Endothelial cell of umbilical vein (primary cell): ENCODE measurements around the gene CNN2. TPM values are rescaled to one million over a fixed set of nuclear protein-coding genes. Genes with fewer than 3 reads are reported as not detected.

ENCODE experiments used
- BruUV-seq: library from RNA; stranded (reverse); fragments of 400-500 nt; replicated peaks from 2 replicates; lab custom pipeline; 2021; lab: Mats Ljungman, UMichigan
- CTCF ChIA-PET: fragments of 300-600, 350-600 bp; sonication (Branson Sonifier 250); formaldehyde crosslinking; loops from one replicate; lab custom pipeline; 2021; ENCODE audit warnings: antibody characterized with exemption, inconsistent platforms; lab: Charles Lee
- POLR2A ChIA-PET: fragments of 300-600, 350-600 bp; sonication (Branson Sonifier 250); formaldehyde crosslinking; loops from one replicate; lab custom pipeline; 2021; ENCODE audit warnings: antibody characterized with exemption, inconsistent platforms; lab: Charles Lee
- DNase-seq: peaks from one replicate; pipeline ENCODE4 v3.0.0-alpha.2; 2011; ENCODE audit warnings: low read depth, low spot score
- FAIRE-seq: peaks from 2 replicates; lab custom pipeline; 2011; peaks lifted over from hg19 to GRCh38; lab: Jason Lieb, UNC
- H2AFZ ChIP-seq: 2 replicates; pipeline ENCODE4 v1.6.0; 2012; ENCODE audit warnings: low read depth, low read length, control low read depth, inconsistent platforms
- H3K27ac ChIP-seq: 2 replicates; pipeline ENCODE4 v1.5.1; 2011; ENCODE audit warnings: low read depth, mild to moderate bottlenecking, control low read depth, low read length, moderate library complexity; ENCODE audit not compliant: insufficient read depth
- H3K27me3 ChIP-seq, 2 experiments: 2 replicates each; pipeline versions ENCODE4 v1.6.0 to v1.6.1; 2011; ENCODE audit warnings: low read length in 2 of 2, mixed read lengths in 1 of 2; ENCODE audit not compliant: control insufficient read depth in 2 of 2, insufficient read depth in 2 of 2
- H3K36me3 ChIP-seq, 2 experiments: 2 replicates in 1 of 2; 3 replicates in 1 of 2; pipeline ENCODE4 v1.5.1; 2011; ENCODE audit warnings: low read length in 2 of 2, mild to moderate bottlenecking in 1 of 2, moderate library complexity in 1 of 2; ENCODE audit not compliant: control insufficient read depth in 2 of 2, insufficient read depth in 2 of 2; ENCODE audit errors: extremely low read depth in 1 of 2
- H3K4me1 ChIP-seq: 3 replicates; pipeline ENCODE4 v1.5.1; 2011; ENCODE audit warnings: mild to moderate bottlenecking, low read length; ENCODE audit not compliant: control insufficient read depth, insufficient read depth; ENCODE audit errors: extremely low read depth
- H3K4me2 ChIP-seq: 2 replicates; pipeline ENCODE4 v1.6.1; 2011; ENCODE audit warnings: low read length, control low read depth, mixed read lengths; ENCODE audit not compliant: insufficient read depth
- H3K4me3 ChIP-seq, 3 experiments: fragments of 200-600 bp in 1 of 3; sonication (generic), shearing (Covaris generic) in 1 of 3; replicated peaks in 1 of 3; 2 replicates each; pipeline ENCODE4 v1.5.1; 2011 to 2016; ENCODE audit warnings: control low read depth in 3 of 3, low read length in 3 of 3, mild to moderate bottlenecking in 2 of 3, inconsistent platforms in 1 of 3, low read depth in 1 of 3, moderate library complexity in 1 of 3; ENCODE audit not compliant: insufficient read depth in 1 of 3
- H3K79me2 ChIP-seq: 2 replicates; pipeline ENCODE4 v1.6.0; 2012; ENCODE audit warnings: low read length, inconsistent platforms; ENCODE audit not compliant: control insufficient read depth, insufficient read depth
- H3K9ac ChIP-seq: replicated peaks from 2 replicates; pipeline ENCODE3; 2011; ENCODE audit warnings: low read length, control low read depth; ENCODE audit not compliant: insufficient read depth; ENCODE audit errors: extremely low read depth
- H3K9me1 ChIP-seq: replicated peaks from 3 replicates; pipeline ENCODE4 v1.6.0; 2011; ENCODE audit warnings: mild to moderate bottlenecking, low read length; ENCODE audit not compliant: control insufficient read depth, insufficient read depth; ENCODE audit errors: extremely low read depth
- H3K9me3 ChIP-seq: replicated peaks from 2 replicates; pipeline ENCODE4 v1.5.1; 2012; ENCODE audit warnings: low read length, inconsistent platforms; ENCODE audit not compliant: control insufficient read depth, insufficient read depth
- H4K20me1 ChIP-seq: replicated peaks from 2 replicates; pipeline ENCODE3; 2011; ENCODE audit warnings: mild to moderate bottlenecking, low read length; ENCODE audit not compliant: control insufficient read depth, insufficient read depth; ENCODE audit errors: extremely low read depth
- CTCF ChIP-seq, 2 donors: IDR thresholded peaks; 1 replicate in 1 of 2; 2 replicates in 1 of 2; pipeline ENCODE4 v1.5.1; 2011; ENCODE audit warnings: low read length in 2 of 2, mild to moderate bottlenecking in 2 of 2, moderate library complexity in 2 of 2, control low read depth in 1 of 2, inconsistent platforms in 1 of 2, low read depth in 1 of 2; ENCODE audit not compliant: insufficient read depth in 1 of 2; ENCODE audit errors: extremely low read depth in 1 of 2
- EZH2 ChIP-seq: IDR thresholded peaks from 2 replicates; pipeline ENCODE4 v1.6.1; 2012; ENCODE audit warnings: borderline replicate concordance, low read depth, mild to moderate bottlenecking, moderate library complexity, low read length, inconsistent platforms; ENCODE audit not compliant: severe bottlenecking
- FOS ChIP-seq: IDR thresholded peaks from 2 replicates; pipeline ENCODE4 v1.6.1; 2011; ENCODE audit warnings: mild to moderate bottlenecking, low read length, moderate library complexity, borderline replicate concordance; ENCODE audit not compliant: insufficient read depth
- GATA2 ChIP-seq: IDR thresholded peaks from 2 replicates; pipeline ENCODE4 v1.7.0; 2011; ENCODE audit warnings: low read depth, mild to moderate bottlenecking, moderate library complexity, mixed read lengths, low read length; ENCODE audit not compliant: insufficient read length, insufficient read depth
- JUN ChIP-seq: IDR thresholded peaks from 2 replicates; pipeline ENCODE4 v1.6.1; 2011; ENCODE audit warnings: borderline replicate concordance, low read depth; ENCODE audit not compliant: insufficient read length, insufficient read depth
- MYC ChIP-seq: IDR thresholded peaks from one replicate; pipeline ENCODE4 v1.6.1; 2011; ENCODE audit warnings: mild to moderate bottlenecking, low read depth, low read length
- POLR2A ChIP-seq: IDR thresholded peaks from 2 replicates; pipeline ENCODE4 v1.6.1; 2012; ENCODE audit warnings: low read depth, mild to moderate bottlenecking, control low read depth, low read length
- POLR2AphosphoS5 ChIP-seq: IDR thresholded peaks from 2 replicates; pipeline ENCODE4 v1.6.1; 2012; ENCODE audit warnings: low read depth, mild to moderate bottlenecking, control low read depth, low read length, moderate library complexity; ENCODE audit not compliant: insufficient read depth
- dilution Hi-C: fragments of 300-500 bp; cut with MboI; formaldehyde crosslinking; loops from one replicate; pipeline ENCODE4 v1.15.0; 2019; ENCODE audit warnings: low sequenced_read_pairs; ENCODE audit not compliant: extremely low pct_ligation_motif_present
- intact Hi-C: fragments of 100-400 bp; cut with micrococcal nuclease; formaldehyde crosslinking; loops from one replicate; pipeline ENCODE4 v1.10.0; 2022
- polyA plus RNA-seq, 4 experiments: library from polyadenylated mRNA; depleted of rRNA in 3 of 4; stranded (reverse) in 3 of 4; unstranded in 1 of 4; fragments of >200 nt; gene quantifications; 2 replicates each; pipeline versions ENCODE4 v1.2.1 to v1.2.3, GENCODE V29; 2011 to 2012; ENCODE audit warnings: missing spikeins in 1 of 4
- total RNA-seq: library from RNA; stranded (reverse); gene quantifications from 2 replicates; pipeline ENCODE4 v1.2.3, GENCODE V29; 2021
- TF ChIP-seq, protein P1 (sequence below): IDR thresholded peaks from 2 replicates; pipeline ENCODE4 v1.6.1; 2011; ENCODE audit not compliant: insufficient read depth, insufficient read length

CNN2 gene
- total and polyA plus RNA-seq, 2 donors (not counting 3 experiments of a cell fraction or from before 2014, with no cell fraction given): 207 to 286 TPM

GRCh38 chr19:979318-979741 is 47.1 kb upstream of the CNN2 start:
- no peak overlapping the region for H3K4me3 ChIP-seq
- H3K27me3 ChIP-seq: no peaks in the 10 kb centered on the region
- H3K27ac ChIP-seq: no peak overlapping the region
- DNase-seq (no peak), FAIRE-seq (no peak)
- no TSS peak for BruUV-seq
- intact Hi-C loops (no loop called here), dilution Hi-C loops (no loop called here)
- TF ChIP-seq, protein P1, sequence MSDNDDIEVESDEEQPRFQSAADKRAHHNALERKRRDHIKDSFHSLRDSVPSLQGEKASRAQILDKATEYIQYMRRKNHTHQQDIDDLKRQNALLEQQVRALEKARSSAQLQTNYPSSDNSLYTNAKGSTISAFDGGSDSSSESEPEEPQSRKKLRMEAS: no peak
- no peak for TF ChIP-seq FOS
- TF ChIP-seq JUN: no peak
- no peak for TF ChIP-seq CTCF (IDR thresholded peaks at IDR 0.05; ENCODE audit: extremely low read depth in 1 of 2, insufficient read depth in 1 of 2, low read depth in 1 of 2, low read length in 2 of 2)
- no peak for TF ChIP-seq EZH2
- TF ChIP-seq POLR2AphosphoS5: no peak
- TF ChIP-seq GATA2: no peak
- no peak for TF ChIP-seq POLR2A
- TF ChIP-seq MYC: no peak
- no peaks in the 10 kb centered on the region for H4K20me1 ChIP-seq
- ChIA-PET POLR2A (no interaction called here), CTCF (no interaction called here)
- peaks cover 5% of the 10 kb centered on the region for H3K4me1 ChIP-seq
- no peak overlapping the region for H3K4me2 ChIP-seq
- no peak overlapping the region for H3K9ac ChIP-seq
- no peak overlapping the region for H2AFZ ChIP-seq
- H3K9me1 ChIP-seq: no peaks in the 10 kb centered on the region
- H3K9me3 ChIP-seq: no peaks in the 10 kb centered on the region
- no peaks in the 10 kb centered on the region for H3K36me3 ChIP-seq
- H3K79me2 ChIP-seq: peaks cover under 1% of the 10 kb centered on the region
